Stomach (tissue), 9 donors: ENCODE measurements around the gene VGLL4. TPM values are rescaled to one million over a fixed set of nuclear protein-coding genes. Genes with fewer than 3 reads are reported as not detected.

Experiments
- DNase-seq, 2 donors: peaks; one replicate each; pipeline versions ENCODE4 v3.0.0 to v3.0.0-alpha.2; 2013 to 2019
- H3K27ac ChIP-seq, 5 donors: fragments of 200-600 bp in 4 of 5; sonication (generic) in 4 of 5; one replicate each; pipeline ENCODE4 v1.5.1; 2013 to 2019; ENCODE audit warnings: mild to moderate bottlenecking in 1 of 5, moderate library complexity in 1 of 5
- H3K27me3 ChIP-seq, 3 donors: fragments of 200-600 bp; sonication (generic); one replicate each; pipeline ENCODE4 v1.5.1; 2017 to 2019; ENCODE audit warnings: mixed run types in 1 of 3
- H3K36me3 ChIP-seq, 4 donors: fragments of 200-600 bp; sonication (generic); 1 replicate in 3 of 4; 2 replicates in 1 of 4; pipeline ENCODE4 v1.5.1; 2016 to 2019
- H3K4me1 ChIP-seq, 4 donors: fragments of 200-600 bp; sonication (generic); one replicate each; pipeline ENCODE4 v1.5.1; 2016 to 2019
- H3K4me3 ChIP-seq, 4 donors: fragments of 200-600 bp; sonication (generic) in 3 of 4; one replicate each; pipeline ENCODE4 v1.5.1; 2016 to 2019; ENCODE audit warnings: mild to moderate bottlenecking in 1 of 4
- H3K9me3 ChIP-seq, 4 donors: fragments of 200-600 bp; sonication (generic); one replicate each; pipeline ENCODE4 v1.5.1; 2016 to 2019
- CTCF ChIP-seq, 7 experiments: fragments of 450-650 bp in 4 of 7; fragments of 200-600 bp in 3 of 7; sonication (generic) in 3 of 7; IDR thresholded peaks; one replicate each; pipeline ENCODE4 v1.5.1; 2016 to 2019; ENCODE audit warnings: antibody characterized with exemption in 7 of 7, control low read depth in 2 of 7, mild to moderate bottlenecking in 1 of 7
- EP300 ChIP-seq: sonication (generic); formaldehyde crosslinking; IDR thresholded peaks from one replicate; pipeline ENCODE4 v1.6.1; 2017; ENCODE audit warnings: antibody characterized with exemption
- POLR2A ChIP-seq, 4 donors: fragments of 450-650 bp; IDR thresholded peaks; one replicate each; pipeline ENCODE4 v1.6.1; 2016; ENCODE audit warnings: antibody characterized with exemption in 4 of 4, control low read depth in 2 of 4, mild to moderate bottlenecking in 1 of 4, moderate library complexity in 1 of 4
- POLR2AphosphoS5 ChIP-seq, 3 donors: sonication (generic); formaldehyde crosslinking; IDR thresholded peaks; one replicate each; pipeline ENCODE4 v1.6.1; 2016; ENCODE audit warnings: antibody characterized with exemption in 3 of 3
- WGBS, 5 donors: extraction: QIAGEN DNeasy Blood & Tissue Kit in 3 of 5; methylation state at CpG; one replicate each; pipeline versions ENCODE4 v1.1.5 to v1.1.7; 2013 to 2018; 5-methylcytosine and 5-hydroxymethylcytosine counted together
- intact Hi-C: fragments of 100-400 bp; cut with DNase I; formaldehyde crosslinking; loops from one replicate; pipeline ENCODE4 v1.15.1; 2023; ENCODE audit warnings: low total_unique reads
- polyA plus RNA-seq, 3 donors: library from polyadenylated mRNA; stranded (reverse); fragments of 200-250 nt; gene quantifications; one replicate each; pipeline ENCODE4 v1.2.3, GENCODE V29; 2013
- total RNA-seq, 5 donors: library from RNA; depleted of rRNA; stranded (reverse); fragments of >200 nt; gene quantifications; one replicate each; pipeline versions ENCODE4 v1.1.0 to v1.2.3, GENCODE V29; 2014 to 2016
- donor health status: healthy with polysubstance abuse.
- donor health status: Bipolar disorder and iron deficiency.
- donor health status: healthy.

VGLL4 gene
- total and polyA plus RNA-seq, 8 donors = 15.2 to 147 (median 43.3) TPM

- intact Hi-C loops = no loop called here
- WGBS, 5 donors = 89 to 96% (median 94%) methylated on average over 5 to 12 of the region's 12 CpGs
- H3K27ac ChIP-seq = no peak overlapping the region
Observed at GRCh38 chr3:11565492-11565891, 78.2 kb downstream of the VGLL4 start.

GRCh38 chr3:11565072-11565471 is 78.6 kb downstream of the VGLL4 start:
- no peak for DNase-seq
- TF ChIP-seq POLR2AphosphoS5 (IDR thresholded peaks at IDR 0.05) = no peak
- no peak for TF ChIP-seq CTCF (IDR thresholded peaks at IDR 0.05)
- TF ChIP-seq POLR2A (IDR thresholded peaks at IDR 0.05) = no peak
- TF ChIP-seq EP300 = no peak

More at GRCh38 chr3:11565492-11565891, 78.2 kb downstream of the VGLL4 start:
- peaks cover 31 to 67% (median 46%) of the 10 kb centered on the region in 4 donors for H3K4me1 ChIP-seq
- TF ChIP-seq CTCF (IDR thresholded peaks at IDR 0.05) (no peak), POLR2A (IDR thresholded peaks at IDR 0.05) (no peak), EP300 (no peak), POLR2AphosphoS5 (IDR thresholded peaks at IDR 0.05) (no peak)
- H3K27me3 ChIP-seq = no peaks in the 10 kb centered on the region
- no peak for DNase-seq
- H3K9me3 ChIP-seq = no peaks in the 10 kb centered on the region
- no peak overlapping the region for H3K4me3 ChIP-seq
- H3K36me3 ChIP-seq = peaks cover 22 to 64% (median 52%) of the 10 kb centered on the region in 4 donors

GRCh38 chr3:11564577-11565001 is 79.1 kb downstream of the VGLL4 start:
- Histone ChIP-seq H3K27ac (peak overlapping the region in 1 of 5 donors; percentile 38), H3K9me3 (no peaks in the 10 kb centered on the region), H3K4me1 (peaks cover 35 to 67% (median 49%) of the 10 kb centered on the region in 4 donors), H3K36me3 (peaks cover 22 to 64% (median 53%) of the 10 kb centered on the region in 4 donors), H3K4me3 (no peak overlapping the region), H3K27me3 (no peaks in the 10 kb centered on the region)
- no peak for DNase-seq
- intact Hi-C loops = no loop called here
- no peak for TF ChIP-seq EP300
- no peak for TF ChIP-seq POLR2A (IDR thresholded peaks at IDR 0.05)
- no peak for TF ChIP-seq POLR2AphosphoS5 (IDR thresholded peaks at IDR 0.05)
- TF ChIP-seq CTCF (IDR thresholded peaks at IDR 0.05) = no peak
- 93 to 95% (median 93%) methylated on average over 18 to 19 of the region's 19 CpGs for WGBS, 5 donors

More at GRCh38 chr3:11565072-11565471, 78.6 kb downstream of the VGLL4 start:
- no peak overlapping the region for H3K27ac ChIP-seq
- no peak overlapping the region for H3K4me3 ChIP-seq
- peaks cover 35 to 67% (median 47%) of the 10 kb centered on the region in 4 donors for H3K4me1 ChIP-seq
- intact Hi-C loops = no loop called here
- H3K36me3 ChIP-seq = peaks cover 22 to 64% (median 53%) of the 10 kb centered on the region in 4 donors
- WGBS, 5 donors = 87 to 92% (median 89%) methylated on average over 13 to 16 of the region's 16 CpGs
- no peaks in the 10 kb centered on the region for H3K27me3 ChIP-seq
- H3K9me3 ChIP-seq = no peaks in the 10 kb centered on the region

- no peaks in the 10 kb centered on the region for H3K9me3 ChIP-seq
- H3K4me3 ChIP-seq = no peak overlapping the region
- H3K4me1 ChIP-seq = peaks cover 27 to 67% (median 45%) of the 10 kb centered on the region in 4 donors
- no peak overlapping the region for H3K27ac ChIP-seq
- H3K36me3 ChIP-seq = peaks cover 27 to 71% (median 60%) of the 10 kb centered on the region in 4 donors
- WGBS, 5 donors = 90 to 95% (median 95%) methylated on average over 7 of the region's 7 CpGs
- TF ChIP-seq POLR2A (IDR thresholded peaks at IDR 0.05) = no peak
- no peak for TF ChIP-seq EP300
- no peak for TF ChIP-seq POLR2AphosphoS5 (IDR thresholded peaks at IDR 0.05)
- TF ChIP-seq CTCF (IDR thresholded peaks at IDR 0.05) = no peak
- no peak for DNase-seq
- no peaks in the 10 kb centered on the region for H3K27me3 ChIP-seq
- intact Hi-C loops = no loop called here
Observed at GRCh38 chr3:11563865-11564185, 79.9 kb downstream of the VGLL4 start.
